A673 (cell line): Measurements from ENCODE around the gene CHMP1A. TPM values are rescaled to one million over a fixed set of nuclear protein-coding genes. Genes with fewer than 3 reads are reported as not detected.

Experiments
- BruUV-seq: library from RNA; stranded (reverse); fragments of 400-500 nt; replicated peaks from 2 replicates; lab custom pipeline; 2021; lab: Mats Ljungman, UMichigan
- CTCF ChIA-PET: fragments of 300-600 bp; sonication (Branson Sonifier 250); formaldehyde crosslinking; loops from one replicate; lab custom pipeline; 2022; ENCODE audit warnings: antibody characterized with exemption; lab: Charles Lee
- POLR2A ChIA-PET: fragments of 300-600 bp; sonication (Branson Sonifier 250); formaldehyde crosslinking; loops from one replicate; lab custom pipeline; 2022; ENCODE audit warnings: antibody characterized with exemption; ENCODE audit not compliant: low non-redundant PET; lab: Charles Lee
- DNase-seq: peaks from one replicate; pipeline ENCODE4 v3.0.0-alpha.2; 2015; ENCODE audit warnings: low spot score
- H3K27ac ChIP-seq: fragments of 200-600 bp; sonication (generic); 2 replicates; pipeline ENCODE4 v1.5.1; 2016; ENCODE audit warnings: mixed run types, low read depth, mild to moderate bottlenecking, mixed read lengths, antibody characterized with exemption, low read length; ENCODE audit not compliant: poor library complexity, severe bottlenecking
- H3K27me3 ChIP-seq: fragments of 200-600 bp; sonication (generic); replicated peaks from 2 replicates; pipeline ENCODE4 v1.6.1; 2017; ENCODE audit warnings: mixed run types, low read depth, mild to moderate bottlenecking, mixed read lengths, antibody characterized with exemption, low read length; ENCODE audit not compliant: insufficient read depth, poor library complexity
- H3K36me3 ChIP-seq: fragments of 200-600 bp; sonication (generic); 2 replicates; pipeline ENCODE4 v1.6.1; 2016; ENCODE audit warnings: mixed run types, mild to moderate bottlenecking, mixed read lengths, antibody characterized with exemption, low read length; ENCODE audit not compliant: insufficient read depth, poor library complexity, severe bottlenecking
- H3K4me1 ChIP-seq: fragments of 200-600 bp; sonication (generic); 2 replicates; pipeline ENCODE4 v1.6.1; 2017; ENCODE audit warnings: mixed run types, mild to moderate bottlenecking, mixed read lengths, antibody characterized with exemption, low read length; ENCODE audit not compliant: insufficient read depth, poor library complexity, severe bottlenecking
- H3K4me3 ChIP-seq: fragments of 200-600 bp; sonication (generic); 2 replicates; pipeline ENCODE4 v1.5.1; 2016; ENCODE audit warnings: low read depth, mixed run types, mild to moderate bottlenecking, mixed read lengths, low read length; ENCODE audit not compliant: poor library complexity, severe bottlenecking
- H3K9me3 ChIP-seq: fragments of 200-600 bp; sonication (generic); 2 replicates; pipeline ENCODE4 v1.6.1; 2016; ENCODE audit warnings: mixed run types, low read depth, mild to moderate bottlenecking, mixed read lengths, antibody characterized with exemption, low read length; ENCODE audit not compliant: poor library complexity, severe bottlenecking
- EZH2 ChIP-seq: fragments of 200-600 bp; sonication (generic); IDR thresholded peaks from 2 replicates; pipeline ENCODE4 v1.6.1; 2017; ENCODE audit warnings: borderline replicate concordance, low read depth, mild to moderate bottlenecking, mixed read lengths, antibody characterized with exemption, low read length; ENCODE audit not compliant: poor library complexity, severe bottlenecking
- intact Hi-C: fragments of 100-400 bp; cut with micrococcal nuclease; formaldehyde crosslinking; loops from one replicate; pipeline ENCODE4 v1.10.0; 2022; ENCODE audit not compliant: unreplicated experiment
- total RNA-seq: library from RNA; stranded (reverse); gene quantifications from 2 replicates; pipeline ENCODE4 v1.2.3, GENCODE V29; 2021
- TF ChIP-seq, protein P1 (sequence below): fragments of 300-800, 200-600 bp; sonication (generic); conservative IDR thresholded peaks from 2 replicates; pipeline ENCODE4 v1.5.1; 2017; ENCODE audit warnings: low read depth, mild to moderate bottlenecking, antibody characterized with exemption, low read length, moderate library complexity, mixed read lengths

The CHMP1A gene
- total RNA-seq, 1 experiment from 2014 or later, result 110 TPM

DNA sequence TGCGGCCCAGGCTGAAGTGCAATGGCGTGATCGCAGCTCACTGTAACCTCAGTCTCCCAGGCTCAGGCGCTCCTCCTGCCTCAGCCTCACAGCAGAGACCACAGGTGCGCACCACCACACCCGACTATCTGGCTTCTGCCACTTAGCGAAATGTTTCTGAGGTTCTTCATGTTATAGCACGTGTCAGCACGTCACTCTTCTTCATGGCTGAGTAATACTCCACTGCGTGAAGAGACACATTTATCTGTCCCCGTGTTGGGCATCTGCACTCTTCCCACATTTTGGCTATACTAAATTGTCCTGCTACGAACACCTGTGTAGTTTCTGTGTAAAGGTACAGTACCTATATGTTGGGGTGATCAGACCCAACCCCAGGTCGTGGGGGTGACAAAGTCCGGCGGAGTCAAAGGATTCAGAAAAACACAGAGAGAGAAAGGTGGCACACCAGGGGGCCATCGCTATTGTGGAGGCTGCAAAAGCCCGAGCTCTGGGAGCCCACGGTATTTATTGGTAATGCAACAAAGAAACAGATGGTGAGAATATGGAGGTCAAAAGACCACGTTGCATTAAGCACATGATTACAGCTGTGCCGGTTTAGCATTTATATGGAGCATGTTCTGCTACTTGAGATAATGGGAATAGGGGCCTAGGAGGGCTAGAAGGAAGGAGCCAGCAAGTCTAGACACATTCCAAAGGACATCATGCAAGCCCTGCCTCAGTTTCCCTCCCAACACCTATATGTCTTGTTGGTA is 44.9 kb downstream of the CHMP1A start:
- intact Hi-C loops, result no loop called here
- ChIA-PET POLR2A (no interaction called here), CTCF (no interaction called here)
- no TSS peak for BruUV-seq
- H3K27ac ChIP-seq, result no peak overlapping the region
- no peak overlapping the region for H3K4me3 ChIP-seq
- no peak for DNase-seq
- peaks cover 14% of the 10 kb centered on the region for H3K4me1 ChIP-seq
- H3K27me3 ChIP-seq, result no peaks in the 10 kb centered on the region
- H3K9me3 ChIP-seq, result no peaks in the 10 kb centered on the region
- no peak for TF ChIP-seq EZH2
- TF ChIP-seq, protein P1, sequence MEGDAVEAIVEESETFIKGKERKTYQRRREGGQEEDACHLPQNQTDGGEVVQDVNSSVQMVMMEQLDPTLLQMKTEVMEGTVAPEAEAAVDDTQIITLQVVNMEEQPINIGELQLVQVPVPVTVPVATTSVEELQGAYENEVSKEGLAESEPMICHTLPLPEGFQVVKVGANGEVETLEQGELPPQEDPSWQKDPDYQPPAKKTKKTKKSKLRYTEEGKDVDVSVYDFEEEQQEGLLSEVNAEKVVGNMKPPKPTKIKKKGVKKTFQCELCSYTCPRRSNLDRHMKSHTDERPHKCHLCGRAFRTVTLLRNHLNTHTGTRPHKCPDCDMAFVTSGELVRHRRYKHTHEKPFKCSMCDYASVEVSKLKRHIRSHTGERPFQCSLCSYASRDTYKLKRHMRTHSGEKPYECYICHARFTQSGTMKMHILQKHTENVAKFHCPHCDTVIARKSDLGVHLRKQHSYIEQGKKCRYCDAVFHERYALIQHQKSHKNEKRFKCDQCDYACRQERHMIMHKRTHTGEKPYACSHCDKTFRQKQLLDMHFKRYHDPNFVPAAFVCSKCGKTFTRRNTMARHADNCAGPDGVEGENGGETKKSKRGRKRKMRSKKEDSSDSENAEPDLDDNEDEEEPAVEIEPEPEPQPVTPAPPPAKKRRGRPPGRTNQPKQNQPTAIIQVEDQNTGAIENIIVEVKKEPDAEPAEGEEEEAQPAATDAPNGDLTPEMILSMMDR, result no peak
- H3K36me3 ChIP-seq, result no peaks in the 10 kb centered on the region

DNA sequence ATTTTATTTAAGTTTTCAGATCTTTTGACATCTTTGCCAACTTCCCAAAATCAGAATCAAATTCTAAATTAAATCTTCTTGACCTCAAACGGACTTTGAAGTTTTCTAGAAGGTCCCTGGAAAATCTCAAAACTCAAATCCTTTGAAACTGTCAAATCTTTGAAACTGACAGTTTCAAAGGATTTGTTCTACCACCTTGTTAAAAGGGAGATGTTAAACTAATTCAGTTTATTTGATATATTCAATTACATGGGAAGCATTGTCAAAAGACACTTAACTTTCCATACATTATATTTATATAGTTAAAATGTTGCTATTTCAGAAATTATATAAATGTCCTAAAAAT is 47.4 kb downstream of the CHMP1A start:
- POLR2A ChIA-PET, result no interaction called here
- no peak for TF ChIP-seq EZH2
- TF ChIP-seq, protein P1, result no peak
- DNase-seq, result no peak
- Histone ChIP-seq H3K36me3 (no peaks in the 10 kb centered on the region), H3K27ac (no peak overlapping the region), H3K4me3 (no peak overlapping the region), H3K4me1 (no peaks in the 10 kb centered on the region), H3K27me3 (no peaks in the 10 kb centered on the region), H3K9me3 (no peaks in the 10 kb centered on the region)
- no TSS peak for BruUV-seq
- CTCF ChIA-PET, result no interaction called here
- intact Hi-C loops, result no loop called here

DNA sequence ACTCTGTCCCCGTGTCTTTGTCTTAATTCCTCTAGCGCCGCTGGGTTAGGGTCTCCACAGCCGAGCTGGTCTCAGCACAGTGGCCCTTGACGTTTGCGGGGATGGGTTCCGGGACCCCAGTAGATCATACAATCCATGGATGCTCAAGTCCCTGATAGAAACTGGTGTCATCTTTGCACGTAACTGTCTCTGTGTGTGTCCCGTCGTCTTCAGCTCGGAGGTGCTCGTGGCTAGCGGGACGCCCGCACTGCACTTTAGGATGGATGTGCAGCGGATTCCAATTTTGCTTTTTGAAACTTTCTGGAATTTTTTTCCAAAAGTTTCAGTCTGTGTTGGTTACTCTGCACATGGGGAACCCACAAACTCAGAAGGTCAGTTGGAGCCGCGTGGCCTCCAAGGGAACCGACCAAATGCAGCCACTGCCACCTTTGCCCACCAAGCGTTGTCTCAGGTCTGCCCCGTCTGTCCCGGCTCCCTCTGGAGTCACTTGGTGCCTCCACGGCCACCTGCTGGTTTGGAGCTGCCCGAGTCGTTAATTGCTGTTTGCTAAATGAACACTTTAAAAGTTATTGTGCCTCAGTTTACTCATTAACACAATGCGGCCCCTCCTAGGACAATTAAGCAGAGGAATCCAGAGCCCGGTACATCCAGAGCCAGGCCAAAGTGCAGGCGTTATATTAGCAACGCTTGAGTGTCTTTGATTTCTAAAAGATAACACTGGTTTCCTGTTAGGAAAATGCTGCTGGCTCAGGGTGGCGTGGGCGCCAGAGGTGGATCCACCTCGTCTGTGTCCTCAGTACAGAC is 49.4 kb downstream of the CHMP1A start:
- peaks cover under 1% of the 10 kb centered on the region for H3K4me1 ChIP-seq
- H3K4me3 ChIP-seq, result no peak overlapping the region
- H3K27me3 ChIP-seq, result no peaks in the 10 kb centered on the region
- H3K9me3 ChIP-seq, result no peaks in the 10 kb centered on the region
- POLR2A ChIA-PET, result no interaction called here
- intact Hi-C loops, result no loop called here
- CTCF ChIA-PET, result no interaction called here
- DNase-seq, result no peak
- TF ChIP-seq, protein P1, result no peak
- no peak for TF ChIP-seq EZH2
- BruUV-seq, result no TSS peak
- no peak overlapping the region for H3K27ac ChIP-seq
- H3K36me3 ChIP-seq, result no peaks in the 10 kb centered on the region
